Hematopoietic multipotent progenitor cell (in vitro differentiated cells): Measurements from ENCODE around the gene SIGLEC9. TPM values are rescaled to one million over a fixed set of nuclear protein-coding genes. Genes with fewer than 3 reads are reported as not detected.

Experiments used
- DNase-seq, 3 donors: peaks; one replicate each; pipeline ENCODE4 v3.0.0-alpha.2; 2011 to 2015; ENCODE audit warnings: low read depth in 2 of 3, low spot score in 2 of 3
- total RNA-seq: library from RNA; depleted of rRNA; stranded (reverse); fragments of >200 nt; gene quantifications from one replicate; pipeline ENCODE4 v1.2.3, GENCODE V29; 2012

SIGLEC9 gene
- total RNA-seq, 1 donor: 0.27 TPM

- DNase-seq: peak; percentile 22 to 61 (median 40)
Measured at GRCh38 chr19:51169283-51169918, 44.7 kb downstream of the SIGLEC9 start.

GRCh38 chr19:51172223-51172622 is 47.5 kb downstream of the SIGLEC9 start:
- DNase-seq: no peak

- no peak for DNase-seq
Measured at GRCh38 chr19:51173681-51174080, 49.0 kb downstream of the SIGLEC9 start.

GRCh38 chr19:51179256-51179655 is 54.5 kb downstream of the SIGLEC9 start:
- DNase-seq: peak in 2 of 3 donors; percentile 58 to 69

Other genes starting within 250 kb of the SIGLEC9 start
- not detected for gene KLK4, start 213.5 kb upstream of the SIGLEC9 start, total RNA-seq
- gene KLK5, start 171.9 kb upstream of the SIGLEC9 start, total RNA-seq: not detected
- gene KLK6, start 155.3 kb upstream of the SIGLEC9 start, total RNA-seq: not detected
- gene KLK7, start 141.0 kb upstream of the SIGLEC9 start, total RNA-seq: not detected
- gene KLK8, start 123.3 kb upstream of the SIGLEC9 start, total RNA-seq: not detected
- not detected for gene KLK10, start 105.2 kb upstream of the SIGLEC9 start, total RNA-seq
- not detected for gene KLK11, start 98.3 kb upstream of the SIGLEC9 start, total RNA-seq
- gene KLK12, start 89.9 kb upstream of the SIGLEC9 start, total RNA-seq: not detected
- gene KLK13, start 59.8 kb upstream of the SIGLEC9 start, total RNA-seq: not detected
- not detected for gene KLK14, start 42.0 kb upstream of the SIGLEC9 start, total RNA-seq
- 9.2 TPM for gene CTU1, start 16.5 kb upstream of the SIGLEC9 start, total RNA-seq
- under 0.01 TPM for gene SIGLEC7, start 17.4 kb downstream of the SIGLEC9 start, total RNA-seq
- gene CD33, start 100.2 kb downstream of the SIGLEC9 start, total RNA-seq: 9.2 TPM
- not detected for gene SIGLECL1, start 126.2 kb downstream of the SIGLEC9 start, total RNA-seq
- 1.1 TPM for gene IGLON5, start 186.7 kb downstream of the SIGLEC9 start, total RNA-seq
- 0.81 TPM for gene VSIG10L, start 217.2 kb downstream of the SIGLEC9 start, total RNA-seq
- gene ETFB, start 241.5 kb downstream of the SIGLEC9 start, total RNA-seq: 162 TPM
- gene CLDND2, start 244.1 kb downstream of the SIGLEC9 start, total RNA-seq: not detected
- 24.0 TPM for gene NKG7, start 247.7 kb downstream of the SIGLEC9 start, total RNA-seq